GM23338 (cell line): ENCODE data around the gene CELSR1. TPM values are rescaled to one million over a fixed set of nuclear protein-coding genes. Genes with fewer than 3 reads are reported as not detected.

Source experiments
- ATAC-seq: fragments of 200-7000 bp; cut with Tn5 transposase; 3 replicates; pipeline ENCODE4 v1.9.1; 2020
- DNase-seq: peaks from one replicate; pipeline ENCODE4 v3.0.0-alpha.2; 2015; ENCODE audit warnings: low spot score
- H2AFZ ChIP-seq: fragments of 200-600 bp; sonication (generic); 2 replicates; pipeline ENCODE4 v1.8.0; 2016; ENCODE audit warnings: antibody characterized with exemption, mild to moderate bottlenecking, moderate library complexity
- H3F3A ChIP-seq: fragments of 200-600 bp; sonication (generic); replicated peaks from 2 replicates; pipeline ENCODE4 v1.8.0; 2017; ENCODE audit warnings: antibody characterized with exemption, mixed run types, low read depth
- H3K27ac ChIP-seq: fragments of 200-600 bp; sonication (generic); 2 replicates; pipeline ENCODE4 v1.6.1; 2016; ENCODE audit warnings: low read depth
- H3K27me3 ChIP-seq: fragments of 200-600 bp; sonication (generic); 2 replicates; pipeline ENCODE4 v1.8.0; 2016; ENCODE audit warnings: mild to moderate bottlenecking, mixed run types, moderate library complexity; ENCODE audit not compliant: insufficient read depth
- H3K36me3 ChIP-seq: fragments of 200-600 bp; sonication (generic); 2 replicates; pipeline ENCODE4 v1.8.0; 2016; ENCODE audit warnings: mild to moderate bottlenecking; ENCODE audit not compliant: insufficient read depth
- H3K4me1 ChIP-seq: fragments of 200-600 bp; sonication (generic); 2 replicates; pipeline ENCODE4 v1.8.0; 2016; ENCODE audit warnings: mild to moderate bottlenecking, moderate library complexity; ENCODE audit not compliant: insufficient read depth
- H3K4me2 ChIP-seq: fragments of 200-600 bp; sonication (generic); 2 replicates; pipeline ENCODE4 v1.7.1; 2017; ENCODE audit warnings: mixed run types
- H3K4me3 ChIP-seq: fragments of 200-600 bp; sonication (generic); 2 replicates; pipeline ENCODE4 v1.6.1; 2016; ENCODE audit warnings: mixed run types
- H3K79me2 ChIP-seq: fragments of 200-600 bp; sonication (generic); replicated peaks from 2 replicates; pipeline ENCODE4 v1.8.0; 2017; ENCODE audit warnings: mild to moderate bottlenecking; ENCODE audit not compliant: insufficient read depth
- H3K9me2 ChIP-seq: fragments of 200-600 bp; sonication (generic); 2 replicates; pipeline ENCODE4 v1.8.0; 2017; ENCODE audit not compliant: insufficient read depth
- H4K20me1 ChIP-seq: fragments of 200-600 bp; sonication (generic); replicated peaks from 2 replicates; pipeline ENCODE4 v1.8.0; 2017; ENCODE audit warnings: mild to moderate bottlenecking; ENCODE audit not compliant: insufficient read depth
- H3K27ac Mint-ChIP-seq: 2 replicates; pipeline ENCODE4 v1.8.0; 2020; ENCODE audit warnings: inconsistent platforms, mild to moderate bottlenecking, moderate library complexity, mixed read lengths
- H3K27me3 Mint-ChIP-seq: 3 replicates; pipeline ENCODE4 v1.8.0; 2022; ENCODE audit warnings: low read depth, mild to moderate bottlenecking, moderate library complexity, mixed read lengths, inconsistent platforms; ENCODE audit not compliant: insufficient read depth, poor library complexity
- H3K36me3 Mint-ChIP-seq: 3 replicates; pipeline ENCODE4 v1.8.0; 2021; ENCODE audit warnings: low read depth, mild to moderate bottlenecking, inconsistent platforms, moderate library complexity, mixed read lengths
- H3K4me1 Mint-ChIP-seq: 3 replicates; pipeline ENCODE4 v1.8.0; 2020; ENCODE audit warnings: mild to moderate bottlenecking, inconsistent platforms, mixed read lengths
- H3K4me3 Mint-ChIP-seq: 3 replicates; pipeline ENCODE4 v1.8.0; 2021; ENCODE audit warnings: moderate library complexity, mild to moderate bottlenecking, inconsistent platforms, mixed read lengths
- H3K9me3 Mint-ChIP-seq: 3 replicates; pipeline ENCODE4 v1.8.0; 2020; ENCODE audit warnings: moderate library complexity, mild to moderate bottlenecking, inconsistent platforms, mixed read lengths
- CTCF ChIP-seq, 2 experiments: fragments of 200-600 bp in 1 of 2; sonication (generic) in 1 of 2; conservative IDR thresholded peaks; 2 replicates each; pipeline versions ENCODE4 v1.5.1 to v1.6.1; 2016 to 2017; ENCODE audit warnings: antibody characterized with exemption in 2 of 2, low read depth in 2 of 2, mild to moderate bottlenecking in 2 of 2, moderate library complexity in 1 of 2
- JUNB ChIP-seq: IDR thresholded peaks from one replicate; pipeline ENCODE4 v1.6.1; 2016; ENCODE audit warnings: antibody characterized with exemption; ENCODE audit not compliant: unreplicated experiment
- POLR2AphosphoS5 ChIP-seq: IDR thresholded peaks from 2 replicates; pipeline ENCODE4 v1.6.1; 2016; ENCODE audit warnings: antibody characterized with exemption, low read depth
- ZNF331 ChIP-seq: fragments of 250-450 bp; sonication (Bioruptor Pico); IDR thresholded peaks from 2 replicates; pipeline ENCODE4 v1.5.0; 2020; ENCODE audit warnings: low read depth, mild to moderate bottlenecking, moderate library complexity
- ZNF462 ChIP-seq: fragments of 250-450 bp; sonication (Bioruptor Pico); IDR thresholded peaks from 2 replicates; pipeline ENCODE4 v1.5.0; 2020; ENCODE audit warnings: mild to moderate bottlenecking, moderate library complexity
- polyA plus RNA-seq: library from polyadenylated mRNA; unstranded; fragments of >200 nt; fragmentation: Nextera tagmentation; extraction: Ambion mirVana; gene quantifications from 2 replicates; pipeline ENCODE4 v1.2.1, GENCODE V29; 2016
- total RNA-seq: library from RNA; depleted of rRNA; stranded (reverse); fragments of >200 nt; shearing (Covaris generic); gene quantifications from 2 replicates; pipeline ENCODE4 v1.2.3, GENCODE V29; 2014
- TF ChIP-seq, protein P1 (sequence below): IDR thresholded peaks from one replicate; pipeline ENCODE4 v1.6.1; 2018; ENCODE audit warnings: antibody characterized with exemption; ENCODE audit not compliant: unreplicated experiment

The CELSR1 gene
- total and polyA plus RNA-seq, 2 experiments from 2014 or later, result 4.8 to 20.4 TPM

- no peaks in the 10 kb centered on the region for H3K9me2 ChIP-seq
- no peaks in the 10 kb centered on the region for H3K79me2 ChIP-seq
- no peak overlapping the region for H3K4me2 ChIP-seq
- H2AFZ ChIP-seq, result no peak overlapping the region
- ATAC-seq (no peak), DNase-seq (no peak)
- Mint-ChIP-seq H3K36me3 (peaks cover 9% of the 10 kb centered on the region; the same call in 2 of the 3 replicates), H3K27ac (no peak overlapping the region), H3K9me3 (peaks cover 22% of the 10 kb centered on the region), H3K27me3 (peaks cover 15% of the 10 kb centered on the region), H3K4me3 (no peak overlapping the region), H3K4me1 (peaks cover 9% of the 10 kb centered on the region)
- peaks cover 2% of the 10 kb centered on the region; the same call in 1 of the 2 replicates for H3F3A ChIP-seq
- H3K4me3 ChIP-seq, result no peak overlapping the region
- no peak overlapping the region for H3K27ac ChIP-seq
- no peaks in the 10 kb centered on the region for H3K27me3 ChIP-seq
- no peaks in the 10 kb centered on the region for H4K20me1 ChIP-seq
- no peaks in the 10 kb centered on the region for H3K36me3 ChIP-seq
- no peaks in the 10 kb centered on the region for H3K4me1 ChIP-seq
- TF ChIP-seq CTCF (conservative IDR thresholded peaks at IDR 0.05; ENCODE audit: low read depth in 2 of 2), result peak in 1 of 2 experiments; percentile 21; a peak in 1 of 4 replicates
- no peak for TF ChIP-seq ZNF331 (CRISPR knock-in tag)
Observed at GRCh38 chr22:46569848-46570695, 32.7 kb upstream of the CELSR1 start.

GRCh38 chr22:46569055-46569847 is 31.8 kb upstream of the CELSR1 start:
- peaks cover 7% of the 10 kb centered on the region for H3K27me3 Mint-ChIP-seq
- H3K36me3 ChIP-seq, result no peaks in the 10 kb centered on the region
- TF ChIP-seq POLR2AphosphoS5 (no peak), JUNB (no peak), ZNF462 (no peak), ZNF331 (CRISPR knock-in tag) (no peak)
- TF ChIP-seq, protein P1, sequence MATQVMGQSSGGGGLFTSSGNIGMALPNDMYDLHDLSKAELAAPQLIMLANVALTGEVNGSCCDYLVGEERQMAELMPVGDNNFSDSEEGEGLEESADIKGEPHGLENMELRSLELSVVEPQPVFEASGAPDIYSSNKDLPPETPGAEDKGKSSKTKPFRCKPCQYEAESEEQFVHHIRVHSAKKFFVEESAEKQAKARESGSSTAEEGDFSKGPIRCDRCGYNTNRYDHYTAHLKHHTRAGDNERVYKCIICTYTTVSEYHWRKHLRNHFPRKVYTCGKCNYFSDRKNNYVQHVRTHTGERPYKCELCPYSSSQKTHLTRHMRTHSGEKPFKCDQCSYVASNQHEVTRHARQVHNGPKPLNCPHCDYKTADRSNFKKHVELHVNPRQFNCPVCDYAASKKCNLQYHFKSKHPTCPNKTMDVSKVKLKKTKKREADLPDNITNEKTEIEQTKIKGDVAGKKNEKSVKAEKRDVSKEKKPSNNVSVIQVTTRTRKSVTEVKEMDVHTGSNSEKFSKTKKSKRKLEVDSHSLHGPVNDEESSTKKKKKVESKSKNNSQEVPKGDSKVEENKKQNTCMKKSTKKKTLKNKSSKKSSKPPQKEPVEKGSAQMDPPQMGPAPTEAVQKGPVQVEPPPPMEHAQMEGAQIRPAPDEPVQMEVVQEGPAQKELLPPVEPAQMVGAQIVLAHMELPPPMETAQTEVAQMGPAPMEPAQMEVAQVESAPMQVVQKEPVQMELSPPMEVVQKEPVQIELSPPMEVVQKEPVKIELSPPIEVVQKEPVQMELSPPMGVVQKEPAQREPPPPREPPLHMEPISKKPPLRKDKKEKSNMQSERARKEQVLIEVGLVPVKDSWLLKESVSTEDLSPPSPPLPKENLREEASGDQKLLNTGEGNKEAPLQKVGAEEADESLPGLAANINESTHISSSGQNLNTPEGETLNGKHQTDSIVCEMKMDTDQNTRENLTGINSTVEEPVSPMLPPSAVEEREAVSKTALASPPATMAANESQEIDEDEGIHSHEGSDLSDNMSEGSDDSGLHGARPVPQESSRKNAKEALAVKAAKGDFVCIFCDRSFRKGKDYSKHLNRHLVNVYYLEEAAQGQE, result no peak

More at GRCh38 chr22:46569055-46569847, 31.8 kb upstream of the CELSR1 start:
- Histone ChIP-seq H3K4me2 (no peak overlapping the region), H2AFZ (no peak overlapping the region), H3K4me1 (no peaks in the 10 kb centered on the region), H4K20me1 (no peaks in the 10 kb centered on the region), H3K27me3 (no peaks in the 10 kb centered on the region), H3K9me2 (no peaks in the 10 kb centered on the region), H3F3A (peaks cover 2% of the 10 kb centered on the region; the same call in 1 of the 2 replicates), H3K27ac (no peak overlapping the region), H3K79me2 (no peaks in the 10 kb centered on the region), H3K4me3 (no peak overlapping the region)
- ATAC-seq (no peak), DNase-seq (no peak)
- H3K36me3 Mint-ChIP-seq, result peaks cover 9% of the 10 kb centered on the region; the same call in 2 of the 3 replicates
- no peak overlapping the region for H3K4me3 Mint-ChIP-seq
- H3K9me3 Mint-ChIP-seq, result peaks cover 22% of the 10 kb centered on the region
- 0 out of 3 replicates have a peak, but pooled peaks cover 3% of the 10 kb centered on the region for H3K4me1 Mint-ChIP-seq
- no peak overlapping the region for H3K27ac Mint-ChIP-seq
